Measurements from ENCODE around the gene IFNA6. TPM values are rescaled to one million over a fixed set of nuclear protein-coding genes. Genes with fewer than 3 reads are reported as not detected.

The IFNA6 gene
- total RNA-seq, 1 experiment from 2014 or later = not detected

DNA sequence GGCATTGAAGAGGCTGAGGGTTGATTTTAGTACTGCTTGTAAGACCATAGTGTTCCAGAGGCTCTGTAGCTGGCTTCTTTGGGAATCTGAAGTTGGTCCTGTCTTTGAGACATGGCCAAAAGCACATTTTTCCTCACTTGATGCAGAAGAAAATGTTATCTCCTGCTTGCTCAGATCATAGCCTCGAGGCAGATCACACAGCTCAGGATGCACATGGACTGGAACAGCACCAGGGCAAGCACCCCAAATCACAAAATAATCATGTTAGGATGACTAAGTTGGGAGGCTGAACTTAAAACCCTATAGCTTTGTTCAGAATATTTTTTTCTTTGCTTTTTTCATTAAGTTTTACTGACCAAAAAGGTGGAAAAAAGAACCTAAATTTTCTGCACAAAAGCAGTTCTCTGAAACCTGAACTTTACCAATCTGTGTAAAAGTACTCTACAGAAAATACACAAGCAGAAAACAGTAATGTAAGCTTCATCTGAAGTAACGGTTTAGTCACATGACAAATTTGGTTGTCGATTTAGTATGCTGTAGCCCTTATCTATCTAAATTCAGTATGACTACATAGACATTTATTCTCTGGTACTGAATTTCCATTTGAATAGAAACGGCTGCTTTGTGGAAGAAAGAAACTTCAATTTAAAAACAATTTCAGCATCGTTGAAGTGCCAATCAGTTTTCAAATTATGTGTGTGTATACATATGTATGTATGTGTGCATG is 18.8 kb downstream of the IFNA6 start:
- peak overlapping the region; percentile 5; the same call in 1 of the 2 replicates for H3K4me2 ChIP-seq
- no peaks in the 10 kb centered on the region for H4K20me1 ChIP-seq (ENCODE audit: insufficient read depth)
- CTCF ChIA-PET = no interaction called here
- no peaks in the 10 kb centered on the region for H3K9me2 ChIP-seq (ENCODE audit: insufficient read depth)
- H3K27me3 ChIP-seq (ENCODE audit: insufficient read depth, low read depth) = no peaks in the 10 kb centered on the region
- H3K27ac ChIP-seq = no peak overlapping the region
- intact Hi-C loops (cut with micrococcal nuclease; ENCODE audit: unreplicated experiment) = loop anchor here (5.0 kb wide), 1 partner anchor 350 kb away; no protein-coding TSS in a partner anchor
- POLR2A ChIA-PET (ENCODE audit: unreplicated experiment) = no interaction called here
- H2AFZ ChIP-seq = no peak overlapping the region
- H3K4me1 ChIP-seq (replicated peaks; ENCODE audit: insufficient read depth) = peaks cover 20% of the 10 kb centered on the region; the same call in 1 of the 2 replicates
- H3K4me3 ChIP-seq = no peak overlapping the region; the same call in 1 of the 2 replicates
- no peaks in the 10 kb centered on the region; the same call in none of the 2 replicates for H3F3A ChIP-seq (ENCODE audit: insufficient read depth, low read depth)
- TF ChIP-seq, protein P1, sequence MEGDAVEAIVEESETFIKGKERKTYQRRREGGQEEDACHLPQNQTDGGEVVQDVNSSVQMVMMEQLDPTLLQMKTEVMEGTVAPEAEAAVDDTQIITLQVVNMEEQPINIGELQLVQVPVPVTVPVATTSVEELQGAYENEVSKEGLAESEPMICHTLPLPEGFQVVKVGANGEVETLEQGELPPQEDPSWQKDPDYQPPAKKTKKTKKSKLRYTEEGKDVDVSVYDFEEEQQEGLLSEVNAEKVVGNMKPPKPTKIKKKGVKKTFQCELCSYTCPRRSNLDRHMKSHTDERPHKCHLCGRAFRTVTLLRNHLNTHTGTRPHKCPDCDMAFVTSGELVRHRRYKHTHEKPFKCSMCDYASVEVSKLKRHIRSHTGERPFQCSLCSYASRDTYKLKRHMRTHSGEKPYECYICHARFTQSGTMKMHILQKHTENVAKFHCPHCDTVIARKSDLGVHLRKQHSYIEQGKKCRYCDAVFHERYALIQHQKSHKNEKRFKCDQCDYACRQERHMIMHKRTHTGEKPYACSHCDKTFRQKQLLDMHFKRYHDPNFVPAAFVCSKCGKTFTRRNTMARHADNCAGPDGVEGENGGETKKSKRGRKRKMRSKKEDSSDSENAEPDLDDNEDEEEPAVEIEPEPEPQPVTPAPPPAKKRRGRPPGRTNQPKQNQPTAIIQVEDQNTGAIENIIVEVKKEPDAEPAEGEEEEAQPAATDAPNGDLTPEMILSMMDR (conservative IDR thresholded peaks at IDR 0.05) = no peak
- no peak for TF ChIP-seq EZH2 (IDR thresholded peaks at IDR 0.05; ENCODE audit: low read depth)
- BruUV-seq (replicated peaks) = no TSS peak
- 0 out of 2 replicates have a peak, but pooled peaks cover 10% of the 10 kb centered on the region for H3K36me3 ChIP-seq (ENCODE audit: low read depth)
- peaks cover 52% of the 10 kb centered on the region for H3K79me2 ChIP-seq (ENCODE audit: low read depth)
- no peaks in the 10 kb centered on the region for H3K9me3 ChIP-seq (ENCODE audit: insufficient read depth, low read depth)
- DNase-seq = no peak

DNA sequence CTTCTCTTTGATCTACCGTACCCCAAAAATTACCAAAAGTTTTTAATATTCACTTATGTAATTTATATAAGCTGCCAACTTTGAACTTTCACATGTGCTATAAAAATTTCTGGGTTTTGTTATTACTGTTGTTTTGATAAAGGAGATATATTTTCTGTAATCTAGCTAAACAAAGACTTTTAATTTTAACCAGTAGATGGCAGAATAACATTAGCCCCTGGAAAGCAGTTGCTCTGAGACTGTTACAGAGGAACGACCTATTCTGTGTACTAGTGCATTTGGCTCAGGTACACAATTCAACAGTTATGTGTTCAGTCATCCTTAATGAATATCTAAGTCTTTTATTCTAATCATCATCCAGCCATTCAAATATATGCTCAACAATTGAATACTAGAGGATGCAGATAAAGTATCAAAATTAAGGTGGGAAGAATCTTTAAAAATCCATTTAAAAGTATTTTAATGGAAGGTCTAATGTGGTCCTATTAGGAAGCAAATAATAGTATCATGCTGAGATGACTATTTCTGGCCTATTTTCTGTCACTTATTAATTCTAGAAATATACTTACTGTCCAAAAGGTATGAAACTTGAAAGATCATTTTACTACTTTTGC is 24.1 kb downstream of the IFNA6 start:
- CTCF ChIA-PET = interaction anchor here (0.6 to 1.1 kb wide), 4 partner anchors 9 to 237 kb away, joined by 3 to 7 read pairs (median 4); partner anchors contain the start of gene KLHL9
- H3K79me2 ChIP-seq (ENCODE audit: low read depth) = peaks cover 19% of the 10 kb centered on the region
- no peaks in the 10 kb centered on the region for H3F3A ChIP-seq (ENCODE audit: insufficient read depth, low read depth)
- no peak overlapping the region for H3K4me3 ChIP-seq
- no peak overlapping the region for H3K27ac ChIP-seq
- TF ChIP-seq, protein P1 (conservative IDR thresholded peaks at IDR 0.05) = peak; percentile 72
- TF ChIP-seq EZH2 (IDR thresholded peaks at IDR 0.05; ENCODE audit: low read depth) = no peak
- DNase-seq = no peak
- H3K9me3 ChIP-seq (ENCODE audit: insufficient read depth, low read depth) = no peaks in the 10 kb centered on the region
- no peaks in the 10 kb centered on the region for H3K27me3 ChIP-seq (ENCODE audit: insufficient read depth, low read depth)
- BruUV-seq (replicated peaks) = no TSS peak
- 0 out of 2 replicates have a peak, but pooled peaks cover 3% of the 10 kb centered on the region for H3K36me3 ChIP-seq (ENCODE audit: low read depth)
- intact Hi-C loops (cut with micrococcal nuclease; ENCODE audit: unreplicated experiment) = loop anchor here (1.0 to 10.0 kb wide), 6 partner anchors 136 to 1126 kb away; partner anchors contain the start of gene MTAP
- no peaks in the 10 kb centered on the region for H3K4me1 ChIP-seq (replicated peaks; ENCODE audit: insufficient read depth)
- no peaks in the 10 kb centered on the region for H4K20me1 ChIP-seq (ENCODE audit: insufficient read depth)
- H3K4me2 ChIP-seq = no peak overlapping the region
- no peaks in the 10 kb centered on the region for H3K9me2 ChIP-seq (ENCODE audit: insufficient read depth)
- H2AFZ ChIP-seq = no peak overlapping the region
- POLR2A ChIA-PET (ENCODE audit: unreplicated experiment) = interaction anchor here (0.6 kb wide), 1 partner anchor 132 kb away, joined by 4 read pairs; no protein-coding TSS in a partner anchor

DNA sequence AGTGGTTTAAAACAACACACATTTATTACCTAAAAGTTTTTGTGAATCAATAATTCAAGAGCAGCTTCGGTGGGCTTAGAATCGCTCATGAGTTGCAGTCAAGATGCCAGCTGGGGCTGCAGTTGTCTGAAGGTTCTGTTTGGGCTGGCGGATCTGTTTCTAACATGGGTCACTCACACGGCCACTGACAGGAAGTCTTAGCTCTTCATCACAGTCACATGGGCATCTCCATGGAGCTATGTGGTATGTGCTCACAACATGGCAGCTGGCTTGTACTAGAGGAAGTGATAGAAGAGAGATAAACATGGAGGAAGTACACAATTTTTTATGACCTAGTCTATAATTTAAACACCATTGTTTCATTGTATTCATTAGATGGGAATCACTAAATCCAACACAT is 26.6 kb downstream of the IFNA6 start:
- BruUV-seq (replicated peaks) = no TSS peak

More for the DNA sequence above, 26.6 kb downstream of the IFNA6 start:
- Histone ChIP-seq H3K9me3 (ENCODE audit: insufficient read depth, low read depth) (no peaks in the 10 kb centered on the region), H3K27ac (no peak overlapping the region), H3K36me3 (ENCODE audit: low read depth) (0 out of 2 replicates have a peak, but pooled peaks cover 3% of the 10 kb centered on the region), H3K79me2 (ENCODE audit: low read depth) (no peaks in the 10 kb centered on the region; the same call in 1 of the 2 replicates), H3K4me1 (replicated peaks; ENCODE audit: insufficient read depth) (no peaks in the 10 kb centered on the region), H3F3A (ENCODE audit: insufficient read depth, low read depth) (no peaks in the 10 kb centered on the region), H3K4me3 (no peak overlapping the region), H4K20me1 (ENCODE audit: insufficient read depth) (no peaks in the 10 kb centered on the region), H2AFZ (no peak overlapping the region), H3K4me2 (no peak overlapping the region), H3K9me2 (ENCODE audit: insufficient read depth) (no peaks in the 10 kb centered on the region), H3K27me3 (ENCODE audit: insufficient read depth, low read depth) (no peaks in the 10 kb centered on the region)
- ChIA-PET CTCF (no interaction called here), POLR2A (ENCODE audit: unreplicated experiment) (interaction anchor here (0.7 kb wide), 1 partner anchor 150 kb away, joined by 3 read pairs; no protein-coding TSS in a partner anchor)
- no peak for TF ChIP-seq EZH2 (IDR thresholded peaks at IDR 0.05; ENCODE audit: low read depth)
- TF ChIP-seq, protein P1 (conservative IDR thresholded peaks at IDR 0.05) = no peak
- no peak for DNase-seq
- intact Hi-C loops (cut with micrococcal nuclease; ENCODE audit: unreplicated experiment) = loop anchor here (10.0 kb wide), 2 partner anchors 231 to 921 kb away; no protein-coding TSS in a partner anchor
